ENCODE measurements around the gene EPYC. TPM values are rescaled to one million over a fixed set of nuclear protein-coding genes. Genes with fewer than 3 reads are reported as not detected.

The EPYC gene
- total and polyA plus RNA-seq, 10 of the 15 experiments (the other 5 are each of a cell fraction or from before 2014, with no cell fraction given) = not detected

DNA sequence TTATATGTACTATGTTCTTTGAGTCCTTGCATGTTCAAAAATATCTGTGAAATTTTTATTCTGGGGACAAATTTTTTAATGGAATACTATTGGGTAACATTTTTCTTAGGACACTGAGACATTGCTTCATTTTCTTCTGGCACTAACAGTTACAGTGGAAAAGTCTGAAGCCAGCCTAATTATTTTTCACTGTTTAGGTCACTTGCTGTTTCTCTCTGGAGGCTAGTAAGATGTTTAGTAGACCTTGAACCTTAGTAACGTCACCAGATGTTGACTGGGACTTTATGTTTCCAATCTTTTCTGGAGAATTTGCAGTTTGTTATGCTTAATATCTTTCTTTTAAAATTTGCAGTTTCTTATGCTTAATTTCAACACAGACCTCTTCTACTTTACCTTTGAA is 12.3 kb upstream of the EPYC start:
- no peak overlapping the region for H3K4me3 ChIP-seq
- ATAC-seq = no peak
- H3K27ac ChIP-seq (ENCODE audit: control insufficient read depth, insufficient read depth) = no peak overlapping the region
- in situ Hi-C loops (cut with MboI) = no loop called here
- no peaks in the 10 kb centered on the region for H3K27me3 ChIP-seq (replicated peaks in 1 of 2; ENCODE audit: control insufficient read depth in 2 of 2, insufficient read depth in 2 of 2, low read length in 1 of 2)
- no peaks in the 10 kb centered on the region for H3K4me1 ChIP-seq (ENCODE audit: control insufficient read depth, insufficient read depth, low read length)
- H4K20me1 ChIP-seq (ENCODE audit: control insufficient read depth, insufficient read depth) = no peaks in the 10 kb centered on the region
- 38% methylated on average over 1 of the region's 1 CpG for WGBS (ENCODE audit: insufficient coverage, insufficient replicate concordance, low lambda C conversion rate, missing lambda C conversion rate)
- no TSS peak for BruUV-seq (replicated peaks)
- no peak for DNase-seq (ENCODE audit: low read depth, low spot score)
- H3K79me2 ChIP-seq (ENCODE audit: control insufficient read depth, insufficient read depth, low read length) = no peaks in the 10 kb centered on the region
- no peak for FAIRE-seq
- SMC1A ChIA-PET (ENCODE audit: uncharacterized antibody, unreplicated experiment) = interaction anchor here (0.9 kb wide), 1 partner anchor 144 kb away, joined by 3 read pairs; no protein-coding TSS in a partner anchor
- no peak overlapping the region for H2AFZ ChIP-seq (ENCODE audit: control insufficient read depth, low read depth, low read length)
- POLR2A ChIA-PET = no interaction called here
- no peak overlapping the region for H3K4me2 ChIP-seq (ENCODE audit: control insufficient read depth, insufficient read depth)
- TF ChIP-seq CHD2 (IDR thresholded peaks at IDR 0.05; ENCODE audit: borderline replicate concordance, low read depth, low read length) (no peak), SPI1 (IDR thresholded peaks at IDR 0.05; ENCODE audit: borderline replicate concordance, insufficient read depth, low read depth, low read length) (no peak), MTA3 (IDR thresholded peaks at IDR 0.05; ENCODE audit: borderline replicate concordance, low read length) (no peak)
- TF ChIP-seq, protein P1, sequence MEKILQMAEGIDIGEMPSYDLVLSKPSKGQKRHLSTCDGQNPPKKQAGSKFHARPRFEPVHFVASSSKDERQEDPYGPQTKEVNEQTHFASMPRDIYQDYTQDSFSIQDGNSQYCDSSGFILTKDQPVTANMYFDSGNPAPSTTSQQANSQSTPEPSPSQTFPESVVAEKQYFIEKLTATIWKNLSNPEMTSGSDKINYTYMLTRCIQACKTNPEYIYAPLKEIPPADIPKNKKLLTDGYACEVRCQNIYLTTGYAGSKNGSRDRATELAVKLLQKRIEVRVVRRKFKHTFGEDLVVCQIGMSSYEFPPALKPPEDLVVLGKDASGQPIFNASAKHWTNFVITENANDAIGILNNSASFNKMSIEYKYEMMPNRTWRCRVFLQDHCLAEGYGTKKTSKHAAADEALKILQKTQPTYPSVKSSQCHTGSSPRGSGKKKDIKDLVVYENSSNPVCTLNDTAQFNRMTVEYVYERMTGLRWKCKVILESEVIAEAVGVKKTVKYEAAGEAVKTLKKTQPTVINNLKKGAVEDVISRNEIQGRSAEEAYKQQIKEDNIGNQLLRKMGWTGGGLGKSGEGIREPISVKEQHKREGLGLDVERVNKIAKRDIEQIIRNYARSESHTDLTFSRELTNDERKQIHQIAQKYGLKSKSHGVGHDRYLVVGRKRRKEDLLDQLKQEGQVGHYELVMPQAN (conservative IDR thresholded peaks at IDR 0.05) = no peak
- TF ChIP-seq, protein P2, sequence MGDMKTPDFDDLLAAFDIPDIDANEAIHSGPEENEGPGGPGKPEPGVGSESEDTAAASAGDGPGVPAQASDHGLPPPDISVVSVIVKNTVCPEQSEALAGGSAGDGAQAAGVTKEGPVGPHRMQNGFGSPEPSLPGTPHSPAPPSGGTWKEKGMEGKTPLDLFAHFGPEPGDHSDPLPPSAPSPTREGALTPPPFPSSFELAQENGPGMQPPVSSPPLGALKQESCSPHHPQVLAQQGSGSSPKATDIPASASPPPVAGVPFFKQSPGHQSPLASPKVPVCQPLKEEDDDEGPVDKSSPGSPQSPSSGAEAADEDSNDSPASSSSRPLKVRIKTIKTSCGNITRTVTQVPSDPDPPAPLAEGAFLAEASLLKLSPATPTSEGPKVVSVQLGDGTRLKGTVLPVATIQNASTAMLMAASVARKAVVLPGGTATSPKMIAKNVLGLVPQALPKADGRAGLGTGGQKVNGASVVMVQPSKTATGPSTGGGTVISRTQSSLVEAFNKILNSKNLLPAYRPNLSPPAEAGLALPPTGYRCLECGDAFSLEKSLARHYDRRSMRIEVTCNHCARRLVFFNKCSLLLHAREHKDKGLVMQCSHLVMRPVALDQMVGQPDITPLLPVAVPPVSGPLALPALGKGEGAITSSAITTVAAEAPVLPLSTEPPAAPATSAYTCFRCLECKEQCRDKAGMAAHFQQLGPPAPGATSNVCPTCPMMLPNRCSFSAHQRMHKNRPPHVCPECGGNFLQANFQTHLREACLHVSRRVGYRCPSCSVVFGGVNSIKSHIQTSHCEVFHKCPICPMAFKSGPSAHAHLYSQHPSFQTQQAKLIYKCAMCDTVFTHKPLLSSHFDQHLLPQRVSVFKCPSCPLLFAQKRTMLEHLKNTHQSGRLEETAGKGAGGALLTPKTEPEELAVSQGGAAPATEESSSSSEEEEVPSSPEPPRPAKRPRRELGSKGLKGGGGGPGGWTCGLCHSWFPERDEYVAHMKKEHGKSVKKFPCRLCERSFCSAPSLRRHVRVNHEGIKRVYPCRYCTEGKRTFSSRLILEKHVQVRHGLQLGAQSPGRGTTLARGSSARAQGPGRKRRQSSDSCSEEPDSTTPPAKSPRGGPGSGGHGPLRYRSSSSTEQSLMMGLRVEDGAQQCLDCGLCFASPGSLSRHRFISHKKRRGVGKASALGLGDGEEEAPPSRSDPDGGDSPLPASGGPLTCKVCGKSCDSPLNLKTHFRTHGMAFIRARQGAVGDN (IDR thresholded peaks at IDR 0.05) = no peak
- no peaks in the 10 kb centered on the region for H3K36me3 ChIP-seq (ENCODE audit: control insufficient read depth in 2 of 2, insufficient read depth in 2 of 2, low read length in 1 of 2)
- no peak overlapping the region for H3K9ac ChIP-seq (ENCODE audit: control insufficient read depth, insufficient read depth, low read length)
- RAD21 ChIA-PET (ENCODE audit: unreplicated experiment) = no interaction called here
- no peaks in the 10 kb centered on the region; the same call in 2 of the 3 replicates for H3K9me3 ChIP-seq (replicated peaks; ENCODE audit: control insufficient read depth, insufficient read depth, low read length)
- CTCF ChIA-PET = no interaction called here
- intact Hi-C loops (cut with micrococcal nuclease; ENCODE audit: unreplicated experiment) = no loop called here
